ENCODE results near the gene ZFP57.
"Not testable (repeated sequence)": the region's sequence is repeated elsewhere in the genome, so short reads cannot be mapped to it uniquely, and the experiment has no call there.

Gene ZFP57

GRCh38 chr6:29665942-29666825, 14.8 kb downstream of the ZFP57 start:
- H3K4me3 ChIP-seq = no peak overlapping the region
- H3K9ac ChIP-seq (ENCODE audit: insufficient read length) = no peak overlapping the region
- TF ChIP-seq FOXP2 (optimal IDR thresholded peaks at IDR 0.05; ENCODE audit: control extremely low read depth, extremely low read length, insufficient read depth) (no peak), EZH2 (IDR thresholded peaks at IDR 0.05) (no peak), POLR2AphosphoS5 (IDR thresholded peaks at IDR 0.05; ENCODE audit: borderline replicate concordance, low read depth, low read length) (no peak)
- no peaks in the 10 kb centered on the region for H3K9me3 ChIP-seq (ENCODE audit: low read depth, low read length)
- no peak for DNase-seq (ENCODE audit: low read depth, low spot score)
- no peaks in the 10 kb centered on the region for H3K36me3 ChIP-seq (ENCODE audit: insufficient read depth, low read length)
- H3K27ac ChIP-seq = no peak overlapping the region

- Histone ChIP-seq H3K9ac (ENCODE audit: insufficient read length) (no peak overlapping the region), H3K36me3 (ENCODE audit: insufficient read depth, low read length) (no peaks in the 10 kb centered on the region), H3K4me3 (no peak overlapping the region), H3K9me3 (ENCODE audit: low read depth, low read length) (no peaks in the 10 kb centered on the region), H3K27ac (no peak overlapping the region)
- no peak for DNase-seq (ENCODE audit: low read depth, low spot score)
- no peak for TF ChIP-seq FOXP2 (optimal IDR thresholded peaks at IDR 0.05; ENCODE audit: control extremely low read depth, extremely low read length, insufficient read depth)
- no peak for TF ChIP-seq EZH2 (IDR thresholded peaks at IDR 0.05)
- no peak for TF ChIP-seq POLR2AphosphoS5 (IDR thresholded peaks at IDR 0.05; ENCODE audit: borderline replicate concordance, low read depth, low read length)
These were observed 17.5 kb downstream of the ZFP57 start for GRCh38 chr6:29663300-29664042.

- H3K4me3 ChIP-seq; H3K27ac ChIP-seq; H3K9me3 ChIP-seq (ENCODE audit: low read depth, low read length); DNase-seq (ENCODE audit: low read depth, low spot score); H3K9ac ChIP-seq (ENCODE audit: insufficient read length); H3K36me3 ChIP-seq (ENCODE audit: insufficient read depth, low read length): not testable (repeated sequence)
These were observed 19.3 kb downstream of the ZFP57 start for GRCh38 chr6:29661502-29662141.

GRCh38 chr6:29661071-29661470, 19.9 kb downstream of the ZFP57 start:
- no peak overlapping the region for H3K9ac ChIP-seq (ENCODE audit: insufficient read length)
- DNase-seq (ENCODE audit: low read depth, low spot score) = no peak
- no peaks in the 10 kb centered on the region for H3K9me3 ChIP-seq (ENCODE audit: low read depth, low read length)
- no peaks in the 10 kb centered on the region for H3K36me3 ChIP-seq (ENCODE audit: insufficient read depth, low read length)
- no peak overlapping the region for H3K27ac ChIP-seq
- TF ChIP-seq EZH2 (IDR thresholded peaks at IDR 0.05) = no peak
- H3K4me3 ChIP-seq = no peak overlapping the region

GRCh38 chr6:29656798-29657197, 24.2 kb downstream of the ZFP57 start, which contains the start of gene MOG:
MOG (plus strand) TSS chr6:29657092; CDS start chr6:29657210, 118 bp downstream.
- Histone ChIP-seq H3K9me3 (ENCODE audit: low read depth, low read length) (no peaks in the 10 kb centered on the region), H3K27ac (no peak within 1 kb of the TSS)
- TF ChIP-seq POLR2AphosphoS5 (IDR thresholded peaks at IDR 0.05; ENCODE audit: borderline replicate concordance, low read depth, low read length) (no peak), FOXP2 (optimal IDR thresholded peaks at IDR 0.05; ENCODE audit: control extremely low read depth, extremely low read length, insufficient read depth) (no peak), EZH2 (IDR thresholded peaks at IDR 0.05) (no peak)

GRCh38 chr6:29656157-29656556, 24.8 kb downstream of the ZFP57 start:
- Histone ChIP-seq H3K9me3 (ENCODE audit: low read depth, low read length) (no peaks in the 10 kb centered on the region), H3K9ac (ENCODE audit: insufficient read length) (no peak overlapping the region), H3K27ac (no peak overlapping the region), H3K36me3 (ENCODE audit: insufficient read depth, low read length) (no peaks in the 10 kb centered on the region), H3K4me3 (no peak overlapping the region)
- TF ChIP-seq FOXP2 (optimal IDR thresholded peaks at IDR 0.05; ENCODE audit: control extremely low read depth, extremely low read length, insufficient read depth) = no peak
- no peak for TF ChIP-seq POLR2AphosphoS5 (IDR thresholded peaks at IDR 0.05; ENCODE audit: borderline replicate concordance, low read depth, low read length)
- TF ChIP-seq EZH2 (IDR thresholded peaks at IDR 0.05) = no peak
- DNase-seq (ENCODE audit: low read depth, low spot score) = no peak

More at GRCh38 chr6:29656798-29657197, 24.2 kb downstream of the ZFP57 start, which contains the start of gene MOG:
- DNase-seq (ENCODE audit: low read depth, low spot score) = no peak
- Histone ChIP-seq H3K4me3 (no peak within 1 kb of the TSS), H3K36me3 (ENCODE audit: insufficient read depth, low read length) (no peaks in the 10 kb centered on the region), H3K9ac (ENCODE audit: insufficient read length) (no peak within 1 kb of the TSS)

- no peak for TF ChIP-seq POLR2AphosphoS5 (IDR thresholded peaks at IDR 0.05; ENCODE audit: borderline replicate concordance, low read depth, low read length)
- no peak for TF ChIP-seq EZH2 (IDR thresholded peaks at IDR 0.05)
- no peak for TF ChIP-seq FOXP2 (optimal IDR thresholded peaks at IDR 0.05; ENCODE audit: control extremely low read depth, extremely low read length, insufficient read depth)
- no peak overlapping the region for H3K4me3 ChIP-seq
- DNase-seq (ENCODE audit: low read depth, low spot score) = no peak
- H3K9ac ChIP-seq (ENCODE audit: insufficient read length) = no peak overlapping the region
- H3K9me3 ChIP-seq (ENCODE audit: low read depth, low read length) = no peaks in the 10 kb centered on the region
- no peaks in the 10 kb centered on the region for H3K36me3 ChIP-seq (ENCODE audit: insufficient read depth, low read length)
- no peak overlapping the region for H3K27ac ChIP-seq
These were observed 25.3 kb downstream of the ZFP57 start for GRCh38 chr6:29655658-29656057.

- Histone ChIP-seq H3K36me3 (ENCODE audit: insufficient read depth, low read length) (no peaks in the 10 kb centered on the region), H3K9me3 (ENCODE audit: low read depth, low read length) (no peaks in the 10 kb centered on the region), H3K4me3 (no peak overlapping the region), H3K9ac (ENCODE audit: insufficient read length) (no peak overlapping the region), H3K27ac (no peak overlapping the region)
- peak; percentile 78 for DNase-seq (ENCODE audit: low read depth, low spot score)
- TF ChIP-seq FOXP2 (optimal IDR thresholded peaks at IDR 0.05; ENCODE audit: control extremely low read depth, extremely low read length, insufficient read depth) (no peak), POLR2AphosphoS5 (IDR thresholded peaks at IDR 0.05; ENCODE audit: borderline replicate concordance, low read depth, low read length) (no peak), EZH2 (IDR thresholded peaks at IDR 0.05) (no peak)
These were observed 27.4 kb downstream of the ZFP57 start for GRCh38 chr6:29653452-29654038.

Data from SK-N-MC (cell line).